Adrenal gland (tissue), 12 donors: ENCODE data around the gene TRIM10. TPM values are rescaled to one million over a fixed set of nuclear protein-coding genes. Genes with fewer than 3 reads are reported as not detected.
A peak's percentile ranks its signal among the peaks of the same experiment; 100 is the strongest.
"Not testable (repeated sequence)": the region's sequence is repeated elsewhere in the genome, so short reads cannot be mapped to it uniquely, and the experiment has no call there.

Experiments used
- DNase-seq, 7 donors: peaks; one replicate each; pipeline ENCODE4 v3.0.0-alpha.2; 2019 to 2020
- H3K27ac ChIP-seq, 5 donors: fragments of 200-600 bp; sonication (generic) in 4 of 5; 1 replicate in 3 of 5; 2 replicates in 2 of 5; pipeline versions ENCODE4 v1.5.1 to v1.8.0; 2016 to 2020; ENCODE audit warnings: mild to moderate bottlenecking in 1 of 5
- H3K27me3 ChIP-seq: fragments of 200-600 bp; 2 replicates; pipeline ENCODE4 v1.8.0; 2021
- H3K36me3 ChIP-seq, 2 donors: fragments of 200-600 bp; replicated peaks in 1 of 2; 1 replicate in 1 of 2; 2 replicates in 1 of 2; pipeline versions ENCODE4 v1.5.1 to v1.8.0; 2018 to 2022
- H3K4me1 ChIP-seq, 2 donors: fragments of 200-600 bp; replicated peaks in 1 of 2; 1 replicate in 1 of 2; 2 replicates in 1 of 2; pipeline versions ENCODE4 v1.5.1 to v1.8.0; 2018 to 2021
- H3K4me3 ChIP-seq, 4 donors: fragments of 200-600 bp; sonication (generic) in 3 of 4; one replicate each; pipeline ENCODE4 v1.5.1; 2016 to 2018
- H3K9me3 ChIP-seq, 3 donors: fragments of 200-600 bp; sonication (generic) in 1 of 3; replicated peaks in 1 of 3; 1 replicate in 2 of 3; 2 replicates in 1 of 3; pipeline versions ENCODE4 v1.5.1 to v1.8.0; 2016 to 2021
- CTCF ChIP-seq, 6 experiments: fragments of 450-650 bp in 4 of 6; fragments of 200-600 bp in 2 of 6; sonication (generic) in 1 of 6; IDR thresholded peaks; 1 replicate in 5 of 6; 2 replicates in 1 of 6; pipeline versions ENCODE4 v1.5.1 to v1.8.0; 2016 to 2021; ENCODE audit warnings: antibody characterized with exemption in 6 of 6, mild to moderate bottlenecking in 2 of 6, moderate library complexity in 1 of 6
- POLR2A ChIP-seq, 2 donors: fragments of 450-650 bp; IDR thresholded peaks; one replicate each; pipeline ENCODE4 v1.6.1; 2017; ENCODE audit warnings: antibody characterized with exemption in 2 of 2, mild to moderate bottlenecking in 2 of 2, moderate library complexity in 1 of 2
- WGBS, 4 donors: extraction: QIAGEN DNeasy Blood & Tissue Kit in 2 of 4; methylation state at CpG; one replicate each; pipeline versions ENCODE4 v1.1.5 to v1.1.7; 2013 to 2017; 5-methylcytosine and 5-hydroxymethylcytosine counted together
- intact Hi-C, 2 donors: fragments of 100-400 bp; cut with DNase I; formaldehyde crosslinking; loops; one replicate each; pipeline versions ENCODE4 v1.14.1 to v1.15.0; 2022 to 2023
- polyA plus RNA-seq, 3 donors: library from polyadenylated mRNA; stranded (reverse); fragments of 200-250 nt in 2 of 3; fragments of 350-450 nt in 1 of 3; fragmentation: Illumina TruSeq in 1 of 3; extraction: RNeasy Lipid Tissue Mini Kit (QIAGEN cat#74804) in 1 of 3; gene quantifications; one replicate each; pipeline ENCODE4 v1.2.3, GENCODE V29; 2013 to 2014
- total RNA-seq, 9 donors: library from RNA; depleted of rRNA in 4 of 9; stranded (reverse); fragments of >200 nt in 4 of 9; fragments of 120-200 nt in 1 of 9; fragmentation: NEBNext Ultra II Directional in 1 of 9; extraction: Animal tissue kit (Norgen Biotek cat#: 25700) in 1 of 9; gene quantifications; one replicate each; pipeline versions ENCODE4 v1.1.0 to v1.2.4, GENCODE V29; 2013 to 2023
- donor health status: healthy with polysubstance abuse.
- donor health status: Bipolar disorder and iron deficiency.
- donor health status: DM: yes; HTN: yes; CAD: no.
- donor health status: DM: no; HTN: no; CAD: no.
- donor health status: DM: no; HTN: no; CAD: no.
- donor health status: DM: yes; HTN: yes; CAD: no.

The TRIM10 gene
- total and polyA plus RNA-seq, 12 donors, result 0.67 TPM; not detected in 11

GRCh38 chr6:30171677-30172471 lies 10.9 kb upstream of the TRIM10 start:
- H3K27me3 ChIP-seq, result peaks cover 27% of the 10 kb centered on the region
- intact Hi-C loops, result no loop called here
- WGBS, 4 donors, result 7 to 31% (median 10%) methylated on average over 18 to 62 of the region's 62 CpGs

GRCh38 chr6:30169658-30170614 lies 8.9 kb upstream of the TRIM10 start:
- intact Hi-C loops, result no loop called here
- H3K36me3 ChIP-seq, result no peaks in the 10 kb centered on the region
- TF ChIP-seq POLR2A (IDR thresholded peaks at IDR 0.05), result no peak
- TF ChIP-seq CTCF (IDR thresholded peaks at IDR 0.05), result peak; percentile 64 to 80 (median 72)
- H3K4me3 ChIP-seq, result no peak overlapping the region
- no peak overlapping the region for H3K27ac ChIP-seq
- peaks cover 27% of the 10 kb centered on the region for H3K27me3 ChIP-seq
- WGBS, 4 donors, result 22 to 26% (median 24%) methylated on average over 7 of the region's 7 CpGs
- peak in 1 of 7 donors; percentile 30 for DNase-seq
- no peaks in the 10 kb centered on the region for H3K4me1 ChIP-seq
- no peaks in the 10 kb centered on the region for H3K9me3 ChIP-seq

More at GRCh38 chr6:30171677-30172471, 10.9 kb upstream of the TRIM10 start:
- H3K4me3 ChIP-seq, result peak overlapping the region in 1 of 4 donors; percentile 25
- no peaks in the 10 kb centered on the region for H3K9me3 ChIP-seq
- no peak for TF ChIP-seq CTCF (IDR thresholded peaks at IDR 0.05)
- TF ChIP-seq POLR2A (IDR thresholded peaks at IDR 0.05), result no peak
- no peak for DNase-seq
- no peaks in the 10 kb centered on the region for H3K4me1 ChIP-seq
- H3K27ac ChIP-seq, result no peak overlapping the region
- no peaks in the 10 kb centered on the region for H3K36me3 ChIP-seq

DNA sequence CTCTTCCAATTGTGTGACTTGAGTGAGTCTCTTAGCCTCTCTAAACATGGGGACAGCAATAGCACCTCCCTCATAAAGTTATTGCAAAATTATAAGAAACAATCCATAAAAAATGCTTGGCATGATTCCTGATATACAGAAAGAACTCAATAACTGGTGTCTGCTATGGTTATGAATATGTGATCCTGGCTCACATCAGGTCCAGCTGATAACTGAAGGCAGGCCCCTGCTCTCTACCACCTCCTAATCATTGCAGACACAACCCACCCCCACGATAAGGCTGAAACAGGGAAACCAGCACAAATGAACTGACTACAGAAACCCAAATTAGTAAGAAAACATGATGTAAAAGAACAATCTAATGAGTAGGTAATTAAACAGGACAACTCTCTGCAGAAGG lies 7.7 kb upstream of the TRIM10 start:
- intact Hi-C loops, result no loop called here
- H3K4me1 ChIP-seq, result no peaks in the 10 kb centered on the region
- H3K36me3 ChIP-seq, result no peaks in the 10 kb centered on the region
- DNase-seq, result no peak
- no peak overlapping the region for H3K27ac ChIP-seq
- peaks cover 27% of the 10 kb centered on the region for H3K27me3 ChIP-seq
- no peaks in the 10 kb centered on the region for H3K9me3 ChIP-seq
- 36 to 58% (median 53%) methylated on average over 1 of the region's 1 CpG for WGBS, 4 donors
- TF ChIP-seq CTCF (IDR thresholded peaks at IDR 0.05) (no peak), POLR2A (IDR thresholded peaks at IDR 0.05) (no peak)
- H3K4me3 ChIP-seq, result no peak overlapping the region

GRCh38 chr6:30167101-30167500 lies 6.1 kb upstream of the TRIM10 start:
- Histone ChIP-seq H3K27ac (no peak overlapping the region), H3K4me3 (no peak overlapping the region), H3K4me1 (no peaks in the 10 kb centered on the region), H3K9me3 (no peaks in the 10 kb centered on the region), H3K27me3 (peaks cover 17% of the 10 kb centered on the region), H3K36me3 (no peaks in the 10 kb centered on the region)
- no peak for DNase-seq
- intact Hi-C loops, result no loop called here
- WGBS, 4 donors, result 54 to 72% (median 64%) methylated on average over 6 of the region's 6 CpGs
- TF ChIP-seq CTCF (IDR thresholded peaks at IDR 0.05), result no peak
- no peak for TF ChIP-seq POLR2A (IDR thresholded peaks at IDR 0.05)

- 78 to 84% (median 81%) methylated on average over 1 of the region's 1 CpG for WGBS, 4 donors
- H3K36me3 ChIP-seq, H3K4me1 ChIP-seq, H3K4me3 ChIP-seq, H3K27ac ChIP-seq, H3K27me3 ChIP-seq, H3K9me3 ChIP-seq, DNase-seq, intact Hi-C loops: not testable (repeated sequence)
Observed at GRCh38 chr6:30165238-30165637, 4.2 kb upstream of the TRIM10 start.
